PC-9 (cell line): ENCODE measurements around the gene MRPL58. TPM values are rescaled to one million over a fixed set of nuclear protein-coding genes. Genes with fewer than 3 reads are reported as not detected.

Experiments
- BruUV-seq: library from RNA; stranded (reverse); fragments of 400-500 nt; replicated peaks from 2 replicates; lab custom pipeline; 2021; lab: Mats Ljungman, UMichigan
- CTCF ChIA-PET: fragments of 300-600 bp; sonication (Branson Sonifier 250); formaldehyde crosslinking; loops from one replicate; lab custom pipeline; 2022; ENCODE audit warnings: antibody characterized with exemption; lab: Charles Lee
- POLR2A ChIA-PET: fragments of 300-600 bp; sonication (Branson Sonifier 250); formaldehyde crosslinking; loops from one replicate; lab custom pipeline; 2022; ENCODE audit warnings: antibody characterized with exemption; ENCODE audit not compliant: unreplicated experiment; lab: Charles Lee
- DNase-seq, 2 experiments: peaks; one replicate each; pipeline versions ENCODE4 v3.0.0 to v3.0.0-alpha.2; 2015 to 2022; ENCODE audit warnings: mixed read lengths in 1 of 2
- H2AFZ ChIP-seq: fragments of 200-600 bp; sonication (generic); 2 replicates; pipeline ENCODE4 v1.8.1; 2017; ENCODE audit warnings: antibody characterized with exemption
- H3F3A ChIP-seq: fragments of 200-600 bp; sonication (generic); 2 replicates; pipeline ENCODE4 v1.8.1; 2017; ENCODE audit warnings: antibody characterized with exemption, mild to moderate bottlenecking, low read depth; ENCODE audit not compliant: insufficient read depth
- H3K27ac ChIP-seq: fragments of 200-600 bp; sonication (generic); 2 replicates; pipeline ENCODE4 v1.6.1; 2016; ENCODE audit warnings: mixed run types
- H3K27me3 ChIP-seq: fragments of 200-600 bp; sonication (generic); 2 replicates; pipeline ENCODE4 v1.6.1; 2016; ENCODE audit warnings: low read depth, mixed run types; ENCODE audit not compliant: insufficient read depth
- H3K36me3 ChIP-seq: fragments of 200-600 bp; sonication (generic); 2 replicates; pipeline ENCODE4 v1.6.1; 2016; ENCODE audit warnings: low read depth, mixed run types
- H3K4me1 ChIP-seq: fragments of 200-600 bp; sonication (generic); replicated peaks from 2 replicates; pipeline ENCODE4 v1.6.1; 2016; ENCODE audit warnings: mixed run types; ENCODE audit not compliant: insufficient read depth
- H3K4me2 ChIP-seq: fragments of 200-600 bp; sonication (generic); 2 replicates; pipeline ENCODE4 v1.6.1; 2017; ENCODE audit warnings: mixed run types
- H3K4me3 ChIP-seq: fragments of 200-600 bp; sonication (generic); 2 replicates; pipeline ENCODE4 v1.6.1; 2016; ENCODE audit warnings: mixed run types
- H3K79me2 ChIP-seq: fragments of 200-600 bp; sonication (generic); 2 replicates; pipeline ENCODE4 v1.6.1; 2017; ENCODE audit warnings: low read depth, mixed run types
- H3K9me2 ChIP-seq: fragments of 200-600 bp; sonication (generic); 2 replicates; pipeline ENCODE4 v1.8.1; 2017; ENCODE audit warnings: mild to moderate bottlenecking; ENCODE audit not compliant: insufficient read depth
- H3K9me3 ChIP-seq: fragments of 200-600 bp; sonication (generic); 2 replicates; pipeline ENCODE4 v1.8.1; 2016; ENCODE audit warnings: low read depth; ENCODE audit not compliant: insufficient read depth
- H4K20me1 ChIP-seq: fragments of 200-600 bp; sonication (generic); 2 replicates; pipeline ENCODE4 v1.8.1; 2017; ENCODE audit not compliant: insufficient read depth
- CTCF ChIP-seq: fragments of 200-600 bp; sonication (generic); conservative IDR thresholded peaks from 2 replicates; pipeline ENCODE4 v1.6.1; 2017; ENCODE audit warnings: mixed run types, antibody characterized with exemption, mild to moderate bottlenecking, moderate library complexity
- EZH2 ChIP-seq: fragments of 200-600 bp; sonication (generic); IDR thresholded peaks from 2 replicates; pipeline ENCODE4 v1.8.0; 2017; ENCODE audit warnings: antibody characterized with exemption, low read depth
- intact Hi-C: fragments of 100-400 bp; cut with micrococcal nuclease; formaldehyde crosslinking; loops from one replicate; pipeline ENCODE4 v1.10.0; 2022; ENCODE audit not compliant: unreplicated experiment
- total RNA-seq: library from RNA; stranded (reverse); gene quantifications from 2 replicates; pipeline ENCODE4 v1.2.3, GENCODE V29; 2021

Gene MRPL58
- total RNA-seq, 1 experiment from 2014 or later, result 48.4 TPM

GRCh38 chr17:75063201-75063600 is 50.7 kb downstream of the MRPL58 start:
- peaks cover 18% of the 10 kb centered on the region for H3K36me3 ChIP-seq
- CTCF ChIA-PET, result no interaction called here

GRCh38 chr17:75063626-75064025 is 51.2 kb downstream of the MRPL58 start:
- CTCF ChIA-PET, result no interaction called here
- H3F3A ChIP-seq, result no peaks in the 10 kb centered on the region; the same call in 1 of the 2 replicates
- no peaks in the 10 kb centered on the region for H3K9me2 ChIP-seq
- no peak overlapping the region for H3K27ac ChIP-seq
- intact Hi-C loops, result no loop called here
- POLR2A ChIA-PET, result no interaction called here
- H3K4me2 ChIP-seq, result no peak overlapping the region
- BruUV-seq, result no TSS peak
- H3K4me1 ChIP-seq, result no peaks in the 10 kb centered on the region
- peaks cover 18% of the 10 kb centered on the region for H3K36me3 ChIP-seq
- no peaks in the 10 kb centered on the region for H4K20me1 ChIP-seq
- H3K27me3 ChIP-seq, result no peaks in the 10 kb centered on the region
- DNase-seq, result no peak
- H3K79me2 ChIP-seq, result no peaks in the 10 kb centered on the region
- H3K4me3 ChIP-seq, result no peak overlapping the region
- H2AFZ ChIP-seq, result no peak overlapping the region
- TF ChIP-seq EZH2, result no peak
- TF ChIP-seq CTCF, result no peak
- H3K9me3 ChIP-seq, result no peaks in the 10 kb centered on the region

More at GRCh38 chr17:75063201-75063600, 50.7 kb downstream of the MRPL58 start:
- H3K27me3 ChIP-seq, result no peaks in the 10 kb centered on the region
- no peak overlapping the region for H3K4me2 ChIP-seq
- TF ChIP-seq CTCF, result no peak
- TF ChIP-seq EZH2, result no peak
- no peak for DNase-seq
- H2AFZ ChIP-seq, result no peak overlapping the region
- no peak overlapping the region for H3K4me3 ChIP-seq
- intact Hi-C loops, result no loop called here
- BruUV-seq, result no TSS peak
- no peaks in the 10 kb centered on the region for H3K9me2 ChIP-seq
- POLR2A ChIA-PET, result interaction anchor here (0.6 kb wide), 1 partner anchor 41 kb away, joined by 6 read pairs; no protein-coding TSS in a partner anchor
- H4K20me1 ChIP-seq, result no peaks in the 10 kb centered on the region
- H3K4me1 ChIP-seq, result no peaks in the 10 kb centered on the region
- H3K9me3 ChIP-seq, result no peaks in the 10 kb centered on the region
- H3F3A ChIP-seq, result no peaks in the 10 kb centered on the region; the same call in 1 of the 2 replicates
- H3K79me2 ChIP-seq, result no peaks in the 10 kb centered on the region
- H3K27ac ChIP-seq, result no peak overlapping the region

- no TSS peak for BruUV-seq
- Histone ChIP-seq H3K4me2 (no peak overlapping the region), H2AFZ (no peak overlapping the region), H3K79me2 (no peaks in the 10 kb centered on the region), H3K4me1 (no peaks in the 10 kb centered on the region), H3K9me2 (no peaks in the 10 kb centered on the region), H3K36me3 (peaks cover 18% of the 10 kb centered on the region), H3K27ac (no peak overlapping the region), H3K9me3 (no peaks in the 10 kb centered on the region), H4K20me1 (no peaks in the 10 kb centered on the region), H3F3A (no peaks in the 10 kb centered on the region; the same call in 1 of the 2 replicates), H3K27me3 (no peaks in the 10 kb centered on the region), H3K4me3 (no peak overlapping the region)
- no peak for DNase-seq
- CTCF ChIA-PET, result no interaction called here
- intact Hi-C loops, result no loop called here
- POLR2A ChIA-PET, result no interaction called here
- TF ChIP-seq CTCF (no peak), EZH2 (no peak)
Observed at GRCh38 chr17:75064040-75064439, 51.6 kb downstream of the MRPL58 start.
